Measurements from ENCODE around the gene CNP. TPM values are rescaled to one million over a fixed set of nuclear protein-coding genes. Genes with fewer than 3 reads are reported as not detected.
A peak's percentile ranks its signal among the peaks of the same experiment; 100 is the strongest.

Gene CNP
- total and polyA plus RNA-seq, 10 of the 15 experiments (the other 5 are each of a cell fraction or from before 2014, with no cell fraction given), result 1.8 to 60.7 (median 31.4) TPM

GRCh38 chr17:41959336-41960095, 7.1 kb upstream of the CNP start:
- no peak for DNase-seq (ENCODE audit: low read depth, low spot score)
- peak; percentile 85 for ATAC-seq
- ChIA-PET RAD21 (ENCODE audit: unreplicated experiment) (interaction anchor here (0.8 to 2.2 kb wide), 8 partner anchors 27 to 157 kb away, joined by 3 to 11 read pairs (median 3); partner anchors contain the start of genes ACLY, DHX58, DNAJC7 and ODAD4), POLR2A (interaction anchor here (0.6 to 1.5 kb wide), 2 partner anchors 60 to 148 kb away, joined by 3 read pairs; partner anchors contain the start of gene NKIRAS2), SMC1A (ENCODE audit: uncharacterized antibody, unreplicated experiment) (interaction anchor here (1.1 to 1.6 kb wide), 7 partner anchors 15 to 223 kb away, joined by 3 to 4 read pairs (median 3); no protein-coding TSS in a partner anchor), CTCF (interaction anchor here (0.6 to 2.8 kb wide), 25 partner anchors 10 to 292 kb away, joined by 3 to 17 read pairs (median 4); partner anchors contain the start of genes HAP1, KLHL11 and ODAD4)
- H3K27me3 ChIP-seq (replicated peaks in 1 of 2; ENCODE audit: control insufficient read depth in 2 of 2, insufficient read depth in 2 of 2, low read length in 1 of 2), result no peaks in the 10 kb centered on the region
- no peaks in the 10 kb centered on the region for H3K36me3 ChIP-seq (ENCODE audit: control insufficient read depth in 2 of 2, insufficient read depth in 2 of 2, low read length in 1 of 2)
- intact Hi-C loops (cut with micrococcal nuclease; ENCODE audit: unreplicated experiment), result loop anchor here (1.0 kb wide), 1 partner anchor 221 kb away; no protein-coding TSS in a partner anchor
- TF ChIP-seq RAD21 (IDR thresholded peaks at IDR 0.05; ENCODE audit: insufficient read depth, low read depth, low read length) (peak; percentile 50), SMC3 (IDR thresholded peaks at IDR 0.05; ENCODE audit: borderline replicate concordance, low read length) (peak; percentile 50; the same call in 1 of the 2 replicates), BCL11A (IDR thresholded peaks at IDR 0.05; ENCODE audit: low read depth, low read length) (no peak)
- TF ChIP-seq, protein P1, sequence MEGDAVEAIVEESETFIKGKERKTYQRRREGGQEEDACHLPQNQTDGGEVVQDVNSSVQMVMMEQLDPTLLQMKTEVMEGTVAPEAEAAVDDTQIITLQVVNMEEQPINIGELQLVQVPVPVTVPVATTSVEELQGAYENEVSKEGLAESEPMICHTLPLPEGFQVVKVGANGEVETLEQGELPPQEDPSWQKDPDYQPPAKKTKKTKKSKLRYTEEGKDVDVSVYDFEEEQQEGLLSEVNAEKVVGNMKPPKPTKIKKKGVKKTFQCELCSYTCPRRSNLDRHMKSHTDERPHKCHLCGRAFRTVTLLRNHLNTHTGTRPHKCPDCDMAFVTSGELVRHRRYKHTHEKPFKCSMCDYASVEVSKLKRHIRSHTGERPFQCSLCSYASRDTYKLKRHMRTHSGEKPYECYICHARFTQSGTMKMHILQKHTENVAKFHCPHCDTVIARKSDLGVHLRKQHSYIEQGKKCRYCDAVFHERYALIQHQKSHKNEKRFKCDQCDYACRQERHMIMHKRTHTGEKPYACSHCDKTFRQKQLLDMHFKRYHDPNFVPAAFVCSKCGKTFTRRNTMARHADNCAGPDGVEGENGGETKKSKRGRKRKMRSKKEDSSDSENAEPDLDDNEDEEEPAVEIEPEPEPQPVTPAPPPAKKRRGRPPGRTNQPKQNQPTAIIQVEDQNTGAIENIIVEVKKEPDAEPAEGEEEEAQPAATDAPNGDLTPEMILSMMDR (IDR thresholded peaks at IDR 0.05 in 2 of 3, conservative IDR thresholded peaks at IDR 0.05 in 1 of 3; ENCODE audit: control insufficient read depth in 2 of 3, extremely low read depth in 1 of 3, insufficient read depth in 1 of 3, low read depth in 3 of 3, low read length in 3 of 3), result peak; percentile 32 to 48 (median 47); a peak in 4 of 6 replicates
- H3K9me3 ChIP-seq (replicated peaks; ENCODE audit: control insufficient read depth, insufficient read depth, low read length), result no peaks in the 10 kb centered on the region
- H2AFZ ChIP-seq (ENCODE audit: control insufficient read depth, low read depth, low read length), result no peak overlapping the region
- H3K27ac ChIP-seq (ENCODE audit: control insufficient read depth, insufficient read depth), result no peak overlapping the region
- no peaks in the 10 kb centered on the region for H4K20me1 ChIP-seq (ENCODE audit: control insufficient read depth, insufficient read depth)
- no peaks in the 10 kb centered on the region for H3K79me2 ChIP-seq (ENCODE audit: control insufficient read depth, insufficient read depth, low read length)
- WGBS (ENCODE audit: insufficient coverage, insufficient replicate concordance, low lambda C conversion rate, missing lambda C conversion rate), result 43% methylated on average over 17 of the region's 17 CpGs
- FAIRE-seq, result no peak
- no TSS peak for BruUV-seq (replicated peaks)
- no peak overlapping the region for H3K4me3 ChIP-seq
- in situ Hi-C loops (cut with MboI), result loop anchor here (5.0 kb wide), 1 partner anchor 153 kb away; the partner anchor contains the start of gene DHX58
- no peaks in the 10 kb centered on the region for H3K4me1 ChIP-seq (ENCODE audit: control insufficient read depth, insufficient read depth, low read length)
- no peak overlapping the region for H3K9ac ChIP-seq (ENCODE audit: control insufficient read depth, insufficient read depth, low read length)
- no peak overlapping the region for H3K4me2 ChIP-seq (ENCODE audit: control insufficient read depth, insufficient read depth)
